ENCODE measurements around the gene KCNE1. TPM values are rescaled to one million over a fixed set of nuclear protein-coding genes. Genes with fewer than 3 reads are reported as not detected.

KCNE1 gene
- total and polyA plus RNA-seq, 2 of the 13 experiments (the other 11 are each of a cell fraction or from before 2014, with no cell fraction given) = 0.35 TPM; not detected in 1

DNA sequence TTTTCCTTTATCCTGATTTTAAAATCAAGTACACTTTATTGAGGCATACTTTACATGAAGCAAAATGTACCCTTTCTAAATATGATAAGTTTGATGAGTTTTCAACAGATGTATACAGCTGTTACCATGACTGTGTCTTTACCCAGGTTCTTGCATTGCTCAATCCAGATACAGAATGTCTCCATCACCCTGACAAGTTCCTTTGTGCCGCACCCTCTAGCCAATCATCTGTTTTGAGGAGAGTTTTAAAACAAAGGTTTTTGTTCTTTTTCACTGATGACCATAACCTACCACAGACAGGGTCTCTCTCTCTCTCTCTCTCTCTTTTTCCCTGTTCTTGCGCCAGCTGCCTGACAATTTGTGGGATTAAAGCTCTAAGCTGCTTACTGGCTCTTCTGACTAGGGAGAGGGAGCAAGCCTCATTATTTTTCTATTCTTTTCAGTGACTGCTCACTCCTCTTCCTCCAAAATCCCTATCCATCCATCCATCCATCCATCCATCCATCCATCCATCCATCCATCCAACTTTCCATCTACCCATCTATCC lies 1.2 kb upstream of the KCNE1 start:
- in situ Hi-C loops (cut with HindIII; ENCODE audit: extremely low pct_ligation_motif_present, low pct_unique_long_range_greater_than_20kb) = no loop called here
- H3K27ac ChIP-seq (ENCODE audit: extremely low read length, insufficient read depth, low read length) = no peak overlapping the region
- CTCF ChIA-PET (ENCODE audit: low intra/inter-chr PET ratio, low total read pairs) = interaction anchor here (0.9 to 1.7 kb wide), 3 partner anchors 30 to 151 kb away, joined by 3 read pairs; no protein-coding TSS in a partner anchor
- no peak for TF ChIP-seq ZNF572 (CRISPR knock-in tag; IDR thresholded peaks at IDR 0.05)
- TF ChIP-seq AKAP8 (CRISPR knock-in tag; IDR thresholded peaks at IDR 0.05) = no peak
- no peak for TF ChIP-seq ZNF567 (CRISPR knock-in tag; IDR thresholded peaks at IDR 0.05; ENCODE audit: borderline replicate concordance)
- no peak for TF ChIP-seq KLF6 (CRISPR knock-in tag; IDR thresholded peaks at IDR 0.05)
- TF ChIP-seq SP1 (IDR thresholded peaks at IDR 0.05) = no peak
- TF ChIP-seq SP1 (CRISPR knock-in tag; IDR thresholded peaks at IDR 0.05) = no peak
- no peak for TF ChIP-seq BHLHE40 (IDR thresholded peaks at IDR 0.05; ENCODE audit: low read length)
- TF ChIP-seq, protein P1, sequence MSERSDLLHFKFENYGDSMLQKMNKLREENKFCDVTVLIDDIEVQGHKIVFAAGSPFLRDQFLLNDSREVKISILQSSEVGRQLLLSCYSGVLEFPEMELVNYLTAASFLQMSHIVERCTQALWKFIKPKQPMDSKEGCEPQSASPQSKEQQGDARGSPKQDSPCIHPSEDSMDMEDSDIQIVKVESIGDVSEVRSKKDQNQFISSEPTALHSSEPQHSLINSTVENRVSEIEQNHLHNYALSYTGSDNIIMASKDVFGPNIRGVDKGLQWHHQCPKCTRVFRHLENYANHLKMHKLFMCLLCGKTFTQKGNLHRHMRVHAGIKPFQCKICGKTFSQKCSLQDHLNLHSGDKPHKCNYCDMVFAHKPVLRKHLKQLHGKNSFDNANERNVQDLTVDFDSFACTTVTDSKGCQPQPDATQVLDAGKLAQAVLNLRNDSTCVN (CRISPR knock-in tag; IDR thresholded peaks at IDR 0.05; ENCODE audit: borderline replicate concordance) = no peak
- no peak for TF ChIP-seq NFE2L1 (CRISPR knock-in tag; IDR thresholded peaks at IDR 0.05; ENCODE audit: borderline replicate concordance)
- TF ChIP-seq, protein P2, sequence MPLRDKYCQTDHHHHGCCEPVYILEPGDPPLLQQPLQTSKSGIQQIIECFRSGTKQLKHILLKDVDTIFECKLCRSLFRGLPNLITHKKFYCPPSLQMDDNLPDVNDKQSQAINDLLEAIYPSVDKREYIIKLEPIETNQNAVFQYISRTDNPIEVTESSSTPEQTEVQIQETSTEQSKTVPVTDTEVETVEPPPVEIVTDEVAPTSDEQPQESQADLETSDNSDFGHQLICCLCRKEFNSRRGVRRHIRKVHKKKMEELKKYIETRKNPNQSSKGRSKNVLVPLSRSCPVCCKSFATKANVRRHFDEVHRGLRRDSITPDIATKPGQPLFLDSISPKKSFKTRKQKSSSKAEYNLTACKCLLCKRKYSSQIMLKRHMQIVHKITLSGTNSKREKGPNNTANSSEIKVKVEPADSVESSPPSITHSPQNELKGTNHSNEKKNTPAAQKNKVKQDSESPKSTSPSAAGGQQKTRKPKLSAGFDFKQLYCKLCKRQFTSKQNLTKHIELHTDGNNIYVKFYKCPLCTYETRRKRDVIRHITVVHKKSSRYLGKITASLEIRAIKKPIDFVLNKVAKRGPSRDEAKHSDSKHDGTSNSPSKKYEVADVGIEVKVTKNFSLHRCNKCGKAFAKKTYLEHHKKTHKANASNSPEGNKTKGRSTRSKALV (CRISPR knock-in tag; IDR thresholded peaks at IDR 0.05) = no peak
- TF ChIP-seq ZNF318 (CRISPR knock-in tag; IDR thresholded peaks at IDR 0.05) = no peak
- no peak for TF ChIP-seq JARID2 (CRISPR knock-in tag; IDR thresholded peaks at IDR 0.05; ENCODE audit: insufficient replicate concordance)

More for the DNA sequence above, 1.2 kb upstream of the KCNE1 start:
- FAIRE-seq (no peak), DNase-seq (ENCODE audit: low spot score) (no peak), ATAC-seq (no peak)
- Histone ChIP-seq H3K27me3 (ENCODE audit: control insufficient read depth in 1 of 2, insufficient read depth in 2 of 2, low read length in 2 of 2) (no peaks in the 10 kb centered on the region), H3K79me2 (ENCODE audit: insufficient read depth, low read length) (no peaks in the 10 kb centered on the region), H3K4me3 (replicated peaks in 1 of 3; ENCODE audit: insufficient read depth in 1 of 3, low read depth in 2 of 3, low read length in 3 of 3) (no peak overlapping the region), H2AFZ (ENCODE audit: low read length) (no peak overlapping the region), H3K36me3 (replicated peaks in 1 of 2; ENCODE audit: control insufficient read depth in 1 of 2, insufficient read depth in 2 of 2, low read length in 2 of 2) (peaks cover 0 to 20% of the 10 kb centered on the region in 2 experiments; a peak in 3 of 5 replicates), H3K4me2 (ENCODE audit: low read depth, low read length) (no peak overlapping the region), H3K4me1 (ENCODE audit: insufficient read depth, low read length) (peaks cover 6% of the 10 kb centered on the region; the same call in 1 of the 2 replicates), H3K9ac (ENCODE audit: insufficient read depth, low read depth, low read length) (no peak overlapping the region), H3K9me3 (ENCODE audit: low read length) (no peaks in the 10 kb centered on the region), H4K20me1 (ENCODE audit: insufficient read depth, low read length) (no peaks in the 10 kb centered on the region)
- 95% methylated on average over 2 of the region's 2 CpGs for WGBS (ENCODE audit: low lambda C conversion rate)
- no TSS peak for BruUV-seq (replicated peaks)
- intact Hi-C loops (cut with micrococcal nuclease; ENCODE audit: unreplicated experiment) = no loop called here
- POLR2A ChIA-PET = no interaction called here
